ENCODE measurements around the gene SNTG2. TPM values are rescaled to one million over a fixed set of nuclear protein-coding genes. Genes with fewer than 3 reads are reported as not detected.
"Not testable (repeated sequence)": the region's sequence is repeated elsewhere in the genome, so short reads cannot be mapped to it uniquely, and the experiment has no call there.

SNTG2 gene
- total RNA-seq, 1 experiment from 2014 or later = not detected

- in situ Hi-C loops (cut with HindIII; ENCODE audit: low sequenced_read_pairs) = no loop called here
- no peak for DNase-seq (ENCODE audit: low spot score)
Measured at GRCh38 chr2:1363367-1363766, 412.7 kb downstream of the SNTG2 start.

DNA sequence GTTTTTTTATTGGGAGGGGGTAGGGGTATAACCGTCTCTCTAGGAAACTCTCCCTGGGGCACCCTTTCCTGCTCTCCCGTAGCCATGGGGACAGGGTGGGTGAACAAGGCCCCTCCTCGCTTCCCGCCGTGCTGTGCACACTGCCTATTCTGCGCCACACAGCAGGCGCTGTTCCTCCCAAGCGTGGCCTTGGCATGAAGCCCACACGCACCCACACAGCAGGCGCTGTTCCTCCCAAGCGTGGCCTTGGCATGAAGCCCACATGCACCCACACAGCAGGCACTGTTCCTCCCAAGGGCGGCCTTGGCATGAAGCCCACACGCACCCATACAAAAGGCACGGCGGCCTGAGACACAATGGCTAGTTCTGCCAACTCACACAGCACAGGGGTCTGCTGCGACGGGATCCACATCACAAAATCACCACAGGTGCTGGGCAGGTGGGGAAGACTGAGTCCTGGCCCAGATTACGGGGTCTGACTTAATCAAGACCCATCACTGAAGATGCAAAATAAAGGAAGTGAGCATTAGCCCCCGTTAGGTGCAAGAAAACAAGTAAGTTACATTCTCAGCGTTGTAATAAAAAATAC, 416.0 kb downstream of the SNTG2 start:
- in situ Hi-C loops (cut with HindIII; ENCODE audit: low sequenced_read_pairs) = no loop called here
- peak; percentile 3 for DNase-seq (ENCODE audit: low spot score)

GRCh38 chr2:1367601-1368000, 417.0 kb downstream of the SNTG2 start:
- no peak for DNase-seq (ENCODE audit: low spot score)
- in situ Hi-C loops (cut with HindIII; ENCODE audit: low sequenced_read_pairs) = no loop called here

GRCh38 chr2:1369905-1370304, 419.3 kb downstream of the SNTG2 start:
- no peak for DNase-seq (ENCODE audit: low spot score)
- in situ Hi-C loops (cut with HindIII; ENCODE audit: low sequenced_read_pairs) = no loop called here

GRCh38 chr2:1370461-1370860, 419.8 kb downstream of the SNTG2 start:
- no peak for DNase-seq (ENCODE audit: low spot score)
- in situ Hi-C loops (cut with HindIII; ENCODE audit: low sequenced_read_pairs) = no loop called here

- no peak for DNase-seq (ENCODE audit: low spot score)
- in situ Hi-C loops (cut with HindIII; ENCODE audit: low sequenced_read_pairs) = no loop called here
Measured at GRCh38 chr2:1371082-1371481, 420.4 kb downstream of the SNTG2 start.

DNA sequence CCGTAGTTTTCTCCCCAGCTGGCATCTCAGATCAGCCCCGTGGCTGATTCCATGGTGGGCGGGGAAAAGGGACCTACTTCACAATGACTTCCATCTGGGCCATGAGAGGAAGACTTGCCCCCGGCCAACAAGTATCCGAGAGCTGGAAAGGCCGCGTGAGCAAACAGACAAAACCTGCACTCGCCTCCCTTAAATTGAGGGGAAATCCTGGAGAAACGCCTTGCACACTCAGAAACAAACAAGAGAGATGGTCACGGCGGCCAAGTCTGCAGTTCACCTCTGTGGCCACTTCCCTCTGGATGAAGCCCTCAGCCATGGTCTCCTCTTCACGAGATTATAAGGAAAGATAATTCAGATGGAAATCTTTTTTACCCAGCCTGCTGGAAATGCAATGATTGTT, 423.2 kb downstream of the SNTG2 start:
- no peak for DNase-seq (ENCODE audit: low spot score)
- in situ Hi-C loops (cut with HindIII; ENCODE audit: low sequenced_read_pairs) = no loop called here

- in situ Hi-C loops (cut with HindIII; ENCODE audit: low sequenced_read_pairs) = no loop called here
- DNase-seq (ENCODE audit: low spot score) = no peak
Measured at GRCh38 chr2:1374287-1374686, 423.6 kb downstream of the SNTG2 start.

GRCh38 chr2:1375794-1376193, 425.1 kb downstream of the SNTG2 start:
- no peak for DNase-seq (ENCODE audit: low spot score)
- in situ Hi-C loops (cut with HindIII; ENCODE audit: low sequenced_read_pairs) = no loop called here

GRCh38 chr2:1377473-1377872, 426.8 kb downstream of the SNTG2 start:
- DNase-seq (ENCODE audit: low spot score) = no peak
- in situ Hi-C loops (cut with HindIII; ENCODE audit: low sequenced_read_pairs) = no loop called here

DNA sequence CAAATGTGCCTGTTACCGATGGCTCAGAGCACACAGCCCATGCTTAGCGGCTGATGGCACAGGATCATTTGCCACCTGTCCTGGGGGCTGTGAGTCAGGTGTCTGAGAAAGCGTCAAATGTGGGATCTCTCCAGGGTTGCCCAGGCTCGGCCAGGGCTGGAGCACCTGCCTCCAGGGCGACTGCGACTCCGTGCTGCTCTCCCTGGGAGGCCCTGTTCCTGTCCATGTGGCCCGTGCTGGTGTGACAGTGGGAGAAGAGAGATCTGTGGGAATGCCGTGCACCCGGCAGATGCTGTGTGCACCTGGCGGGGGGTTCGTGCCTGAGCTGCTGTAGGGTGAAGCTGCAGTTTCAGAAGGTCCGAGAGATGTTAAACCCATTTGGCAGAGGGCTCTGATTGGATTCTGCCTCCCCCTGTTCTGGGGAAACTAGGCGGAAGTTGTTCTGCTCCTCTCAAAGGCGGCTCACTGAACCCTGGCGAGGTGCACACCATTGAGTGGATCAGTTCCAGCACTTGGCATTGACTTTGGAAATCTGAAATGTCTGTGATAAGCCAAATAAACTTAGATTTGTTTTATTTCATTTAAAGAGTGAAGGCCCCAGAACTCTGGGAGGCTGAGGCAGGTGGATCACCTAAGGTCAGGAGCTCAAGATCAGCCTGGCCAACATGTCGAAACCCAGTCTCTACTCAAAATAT, 428.0 kb downstream of the SNTG2 start:
- in situ Hi-C loops (cut with HindIII; ENCODE audit: low sequenced_read_pairs) = no loop called here
- DNase-seq (ENCODE audit: low spot score) = no peak

GRCh38 chr2:1381644-1382043, 431.0 kb downstream of the SNTG2 start:
- in situ Hi-C loops (cut with HindIII; ENCODE audit: low sequenced_read_pairs) = no loop called here
- no peak for DNase-seq (ENCODE audit: low spot score)

DNA sequence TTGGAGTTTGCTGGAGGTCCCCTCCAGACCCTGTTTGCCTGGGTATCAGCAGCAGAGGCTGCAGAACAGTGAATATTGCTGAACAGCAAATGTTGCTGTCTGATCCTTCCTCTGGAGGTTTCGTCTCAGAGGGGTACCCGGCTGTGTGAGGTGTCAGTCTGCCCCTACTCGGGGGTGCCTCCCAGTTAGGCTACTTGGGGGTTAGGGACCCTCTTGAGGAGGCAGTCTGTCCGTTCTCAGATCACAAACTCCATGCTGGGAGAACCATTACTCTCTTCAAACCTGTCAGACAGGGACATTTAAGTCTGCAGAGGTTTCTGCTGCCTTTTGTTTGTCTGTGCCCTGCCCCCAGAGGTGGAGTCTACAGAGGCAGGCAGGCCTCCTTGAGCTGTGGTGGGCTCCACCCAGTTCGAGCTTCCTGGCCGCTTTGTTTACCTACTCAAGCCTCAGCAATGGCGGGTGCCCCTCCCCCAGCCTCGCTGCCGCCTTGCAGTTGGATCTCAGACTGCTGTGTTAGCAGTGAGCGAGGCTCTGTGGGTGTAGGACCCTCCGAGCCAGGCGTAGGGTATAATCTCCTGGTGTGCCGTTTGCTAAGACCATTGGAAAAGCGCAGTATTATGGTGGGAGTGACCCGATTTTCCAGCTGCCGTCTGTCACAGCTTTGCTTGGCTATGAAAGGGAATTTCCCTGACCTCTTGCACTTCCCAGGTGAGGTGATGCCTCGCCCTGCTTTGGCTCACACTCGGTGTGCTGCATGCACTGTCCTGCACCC, 437.5 kb downstream of the SNTG2 start:
- DNase-seq (ENCODE audit: low spot score) = not testable (repeated sequence)

GRCh38 chr2:1390118-1390517, 439.5 kb downstream of the SNTG2 start:
- DNase-seq (ENCODE audit: low spot score); in situ Hi-C loops (cut with HindIII; ENCODE audit: low sequenced_read_pairs): not testable (repeated sequence)

More for the DNA sequence above, 437.5 kb downstream of the SNTG2 start:
- in situ Hi-C loops (cut with HindIII; ENCODE audit: low sequenced_read_pairs) = not testable (repeated sequence)

DNA sequence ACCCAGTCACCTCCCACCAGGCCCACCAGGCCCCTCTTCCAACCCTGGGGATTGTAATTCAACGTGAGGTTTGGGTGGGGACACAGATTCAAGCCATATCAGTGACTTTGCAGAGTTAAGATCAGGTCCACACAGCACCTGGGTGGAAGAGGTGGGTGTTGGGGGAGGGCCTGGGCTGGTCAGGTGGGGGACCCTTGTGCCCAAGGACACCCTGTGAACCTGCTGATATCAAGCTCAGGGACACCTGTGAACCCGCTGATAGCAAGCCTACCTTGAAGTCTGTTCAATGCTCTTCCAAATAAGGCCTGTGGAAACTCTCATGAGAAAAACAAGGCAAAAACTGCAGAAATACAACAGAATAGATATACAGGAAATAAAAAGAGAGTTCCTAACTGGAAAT, 442.7 kb downstream of the SNTG2 start:
- in situ Hi-C loops (cut with HindIII; ENCODE audit: low sequenced_read_pairs) = no loop called here

DNA sequence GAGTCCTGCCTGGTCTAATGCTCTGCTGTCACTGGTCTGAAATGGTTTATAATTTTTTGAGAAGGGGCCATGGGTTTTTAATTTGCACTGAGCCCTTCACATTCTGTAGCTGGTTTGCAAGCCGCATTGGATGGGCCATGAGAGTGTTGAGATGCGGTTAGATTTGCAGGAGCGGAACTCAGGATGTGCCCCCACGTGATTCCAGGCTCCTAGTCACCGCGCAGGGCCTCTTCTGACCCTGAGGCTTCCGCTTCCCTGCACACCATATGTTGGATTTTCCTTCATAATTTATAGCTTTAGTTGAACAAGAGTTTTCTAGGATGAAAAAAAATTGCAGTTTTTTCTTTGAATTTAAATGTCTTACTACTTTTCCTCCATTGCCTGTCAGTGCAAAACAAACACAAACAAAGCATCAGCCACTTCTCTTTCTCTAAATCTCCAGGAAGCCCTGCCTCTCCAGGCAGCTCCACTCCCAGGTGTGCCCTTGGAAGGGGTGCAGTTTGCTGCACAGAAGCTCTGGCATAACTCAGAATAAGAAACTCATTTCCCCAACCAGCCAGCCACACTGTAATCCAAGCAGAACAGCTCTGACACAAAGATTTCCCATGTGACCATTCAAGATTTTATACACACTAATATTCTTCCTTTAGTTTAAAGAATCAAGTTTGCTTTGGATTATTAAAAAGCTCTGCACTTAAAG, 444.2 kb downstream of the SNTG2 start:
- DNase-seq (ENCODE audit: low spot score) = no peak
- in situ Hi-C loops (cut with HindIII; ENCODE audit: low sequenced_read_pairs) = no loop called here

More for the DNA sequence above, 442.7 kb downstream of the SNTG2 start:
- no peak for DNase-seq (ENCODE audit: low spot score)

GRCh38 chr2:1397350-1397749, 446.7 kb downstream of the SNTG2 start:
- no peak for DNase-seq (ENCODE audit: low spot score)
- in situ Hi-C loops (cut with HindIII; ENCODE audit: low sequenced_read_pairs) = no loop called here

GRCh38 chr2:1398191-1398590, 447.5 kb downstream of the SNTG2 start:
- in situ Hi-C loops (cut with HindIII; ENCODE audit: low sequenced_read_pairs) = no loop called here
- DNase-seq (ENCODE audit: low spot score) = no peak

GRCh38 chr2:1400943-1401735, 450.5 kb downstream of the SNTG2 start:
- in situ Hi-C loops (cut with HindIII; ENCODE audit: low sequenced_read_pairs) = no loop called here
- DNase-seq (ENCODE audit: low spot score) = no peak

Measured in G401 (cell line).